ENCODE data around the gene ALPL. TPM values are rescaled to one million over a fixed set of nuclear protein-coding genes. Genes with fewer than 3 reads are reported as not detected.

ALPL gene
- total and polyA plus RNA-seq, 9 of the 15 experiments (the other 6 are each of a cell fraction or from before 2014, with no cell fraction given) = 0.04 to 0.38 (median 0.18) TPM; not detected in 4

DNA sequence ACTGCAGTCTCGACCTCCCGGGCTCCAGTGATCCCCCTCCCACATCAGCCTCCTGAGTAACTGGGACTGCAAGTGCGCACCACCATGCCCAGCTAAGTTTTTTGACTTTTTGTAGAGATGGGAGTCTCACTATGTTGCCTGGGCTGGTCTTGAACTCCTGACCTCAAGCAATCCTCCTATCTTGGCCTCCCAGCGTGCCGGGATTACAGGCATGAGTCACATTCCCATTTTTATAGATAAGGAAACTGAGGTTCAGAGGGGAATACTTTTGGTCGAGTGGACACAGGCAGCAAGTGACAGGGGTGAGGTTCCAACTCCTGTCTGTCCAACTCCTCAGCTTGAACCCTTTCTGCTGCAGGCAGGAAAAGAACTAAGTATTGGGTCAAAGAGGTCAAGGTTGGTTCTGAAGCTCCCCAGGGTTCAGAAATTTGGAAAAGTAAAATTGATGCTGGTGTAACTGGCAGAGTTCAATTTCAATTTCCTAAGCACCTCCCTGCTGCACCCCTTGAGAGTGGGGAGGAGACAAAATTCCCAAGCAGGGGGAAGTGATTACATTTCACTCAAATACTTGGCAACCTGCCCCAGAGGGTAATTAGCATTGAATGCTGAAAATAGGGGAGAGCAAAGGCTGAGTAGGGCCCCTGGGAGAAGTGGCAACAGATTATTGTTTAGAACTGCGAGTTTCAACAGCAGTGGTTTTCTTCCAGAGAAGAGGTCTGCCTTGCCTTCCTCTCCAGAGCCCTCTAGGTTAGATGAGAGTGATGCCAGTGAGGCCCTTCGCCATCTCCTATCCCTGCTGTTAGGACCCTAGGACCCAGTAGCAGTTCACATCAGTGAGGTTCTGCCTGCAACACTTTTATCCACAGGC is 17.5 kb upstream of the ALPL start:
- WGBS (ENCODE audit: insufficient coverage, low coverage, missing lambda C conversion rate) = 0% methylated on average over 8 of the region's 8 CpGs
- ChIA-PET CTCF (ENCODE audit: low intra/inter-chr PET ratio) (interaction anchor here (2.7 kb wide), 1 partner anchor 121 kb away, joined by 16 read pairs; no protein-coding TSS in a partner anchor), POLR2A (interaction anchor here (1.3 kb wide), 1 partner anchor 38 kb away, joined by 4 read pairs; no protein-coding TSS in a partner anchor)
- Histone ChIP-seq H3K9me3 (replicated peaks; ENCODE audit: control insufficient read depth, insufficient read depth, low read depth, low read length) (peaks cover 4% of the 10 kb centered on the region), H3K79me2 (ENCODE audit: control insufficient read depth, insufficient read depth, low read length) (no peaks in the 10 kb centered on the region), H3K36me3 (ENCODE audit: control insufficient read depth, insufficient read depth, low read length) (no peaks in the 10 kb centered on the region), H3K27me3 (ENCODE audit: control insufficient read depth in 2 of 2, insufficient read depth in 2 of 2, low read length in 2 of 2) (peaks cover 21 to 40% of the 10 kb centered on the region in 2 experiments; a peak in 4 of 5 replicates), H3K9me1 (ENCODE audit: control insufficient read depth, insufficient read depth, low read length) (no peaks in the 10 kb centered on the region), H3K27ac (ENCODE audit: extremely low read depth, low read depth, low read length) (no peak overlapping the region), H3K9ac (ENCODE audit: insufficient read depth in 1 of 2, low read depth in 2 of 2, low read length in 2 of 2) (no peak overlapping the region; a peak in 1 of 4 replicates), H4K20me1 (replicated peaks; ENCODE audit: control insufficient read depth, insufficient read depth, low read length) (no peaks in the 10 kb centered on the region), H2AFZ (ENCODE audit: low read depth, low read length) (no peak overlapping the region), H3K4me3 (no peak overlapping the region), H3K4me1 (replicated peaks in 1 of 2; ENCODE audit: control insufficient read depth in 2 of 2, insufficient read depth in 2 of 2, low read length in 2 of 2) (peaks cover 0 to 10% of the 10 kb centered on the region in 2 experiments; a peak in 3 of 5 replicates), H3K4me2 (ENCODE audit: insufficient read depth, low read length) (no peak overlapping the region)
- TF ChIP-seq KDM5B (IDR thresholded peaks at IDR 0.05; ENCODE audit: insufficient replicate concordance, low read depth, low read length) (no peak), CBFA2T3 (IDR thresholded peaks at IDR 0.05) (peak; percentile 36; the same call in 1 of the 2 replicates), ADNP (tag; IDR thresholded peaks at IDR 0.05) (no peak), CBX2 (IDR thresholded peaks at IDR 0.05; ENCODE audit: insufficient read depth, low read length, poor library complexity, severe bottlenecking) (no peak), ZNF324 (CRISPR knock-in tag; IDR thresholded peaks at IDR 0.05) (no peak), NFIC (IDR thresholded peaks at IDR 0.05) (0 out of 2 replicates have a peak, but pooled peaks have one; percentile 17), POLR2AphosphoS5 (IDR thresholded peaks at IDR 0.05; ENCODE audit: control insufficient read depth, insufficient read depth, low read depth, low read length) (no peak), KDM1A (IDR thresholded peaks at IDR 0.05) (peak; percentile 32 to 60; a peak in 1 of 4 replicates), MED1 (CRISPR knock-in tag; IDR thresholded peaks at IDR 0.05; ENCODE audit: borderline replicate concordance) (no peak)
- ATAC-seq = no peak
- BruUV-seq (replicated peaks) = no TSS peak
- in situ Hi-C loops (cut with MboI) = no loop called here
- DNase-seq (ENCODE audit: extremely low read depth in 1 of 4, low spot score in 3 of 4) = no peak
- intact Hi-C loops (cut with micrococcal nuclease) = loop anchor here (2.0 kb wide), 1 partner anchor 121 kb away; no protein-coding TSS in a partner anchor
- FAIRE-seq = peak; percentile 15
